GM21526 (cell line): ENCODE measurements around the gene AMDHD2.

ENCODE experiments used
- ATAC-seq: cut with Tn5 transposase; IDR thresholded peaks from one replicate; pipeline ENCODE4 v1.9.1; 2021; ENCODE audit warnings: moderate library complexity; ENCODE audit not compliant: unreplicated experiment, low FRiP score

AMDHD2 gene

GRCh38 chr16:2498531-2499253 lies 21.5 kb upstream of the AMDHD2 start:
- ATAC-seq = no peak

DNA sequence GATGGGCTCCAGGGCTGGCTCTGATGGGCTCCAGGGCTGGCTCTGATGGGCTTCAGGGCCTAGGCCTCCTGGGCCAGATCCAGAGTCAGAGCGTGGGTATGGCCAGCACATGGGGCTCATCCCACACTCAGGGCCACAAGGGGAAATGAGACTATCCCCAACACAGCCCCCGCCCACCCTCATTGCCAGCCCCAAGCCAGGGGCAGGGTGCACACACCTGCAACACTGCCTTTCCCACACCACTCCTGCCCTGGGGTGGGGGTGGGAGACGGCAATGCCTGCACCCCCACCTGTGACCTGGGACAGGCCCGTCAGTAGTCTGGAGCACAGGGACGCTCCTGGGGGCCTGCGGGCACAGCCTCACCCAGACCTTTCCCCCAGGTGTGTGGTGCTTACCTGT lies 20.7 kb upstream of the AMDHD2 start:
- ATAC-seq = no peak

- ATAC-seq = no peak
These were observed 20.2 kb upstream of the AMDHD2 start for GRCh38 chr16:2499890-2500429.

GRCh38 chr16:2500430-2500917 lies 19.7 kb upstream of the AMDHD2 start:
- ATAC-seq = no peak

GRCh38 chr16:2500918-2501750 lies 19.0 kb upstream of the AMDHD2 start:
- no peak for ATAC-seq

- ATAC-seq = no peak
These were observed 17.9 kb upstream of the AMDHD2 start for GRCh38 chr16:2501946-2502895.

DNA sequence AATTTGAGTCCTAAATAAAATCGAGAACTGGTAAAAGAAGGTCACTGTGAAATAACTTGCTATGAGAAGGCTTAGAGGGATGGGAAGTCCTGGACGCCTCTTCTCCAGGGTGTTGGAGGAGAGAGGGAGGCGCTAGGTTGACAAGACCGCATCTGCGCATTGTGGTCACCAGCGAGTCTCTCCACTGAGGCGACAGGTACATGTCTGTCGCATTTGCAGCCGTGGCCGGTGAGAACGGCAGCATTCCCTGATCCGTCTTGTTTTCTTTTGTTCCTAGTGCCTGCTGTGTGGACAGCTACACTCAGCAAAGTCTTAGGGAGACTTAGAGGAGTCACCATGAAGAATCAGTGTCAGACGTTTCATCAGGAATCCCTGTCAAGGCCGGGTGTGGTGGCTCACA lies 14.5 kb upstream of the AMDHD2 start:
- no peak for ATAC-seq

DNA sequence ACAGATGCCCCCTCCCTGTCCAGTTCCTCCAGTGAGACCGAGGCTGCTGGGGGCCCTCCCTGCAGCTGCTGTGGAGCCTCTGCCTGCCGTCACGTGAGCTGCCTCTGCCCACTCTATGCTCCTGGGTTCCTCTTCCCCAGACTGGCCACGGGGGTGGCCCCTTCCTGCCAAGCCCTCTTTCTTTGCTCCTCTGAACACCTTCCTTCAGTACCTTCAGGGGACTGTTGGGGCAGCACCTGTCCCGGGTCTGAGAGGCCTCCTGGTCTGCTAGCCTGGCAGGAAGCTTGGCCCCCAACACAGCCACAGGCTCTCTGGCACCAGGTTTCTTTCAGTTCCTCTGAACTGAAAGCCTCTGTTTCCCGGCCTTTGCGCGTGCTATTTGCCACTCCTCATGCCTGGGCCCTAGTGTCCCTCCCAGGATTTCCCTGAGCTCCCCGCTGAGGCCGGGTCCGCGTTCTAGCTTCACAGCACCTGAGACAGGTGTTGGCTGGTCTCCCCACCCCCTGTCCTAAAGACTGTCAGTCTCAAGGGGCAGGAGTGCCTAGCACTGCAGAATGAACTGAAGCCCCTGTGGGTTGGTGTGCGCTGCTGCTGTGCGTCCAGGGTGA lies 13.0 kb upstream of the AMDHD2 start:
- ATAC-seq = no peak

DNA sequence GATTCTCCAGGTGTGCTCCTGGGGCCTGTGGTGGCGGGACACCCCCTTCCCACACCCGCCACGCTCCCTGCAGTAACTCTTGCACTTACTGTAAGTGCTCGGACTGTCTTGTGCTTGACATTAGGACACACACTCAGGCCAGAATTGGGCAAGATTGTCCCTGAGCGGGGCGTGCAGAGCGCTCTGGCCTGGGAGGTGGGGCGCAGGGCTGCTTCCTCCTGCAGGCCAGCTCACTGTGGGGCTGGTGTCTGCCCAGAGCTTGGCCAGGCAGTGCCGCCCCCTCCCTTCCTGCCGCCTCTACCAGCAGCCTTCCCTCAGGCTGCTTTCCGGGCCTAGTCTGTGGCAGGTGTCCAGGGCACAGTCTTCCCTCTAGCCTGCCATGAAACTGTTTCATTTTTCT lies 12.5 kb upstream of the AMDHD2 start:
- ATAC-seq = no peak

- ATAC-seq = no peak
These were observed 11.3 kb upstream of the AMDHD2 start for GRCh38 chr16:2508722-2509400.

DNA sequence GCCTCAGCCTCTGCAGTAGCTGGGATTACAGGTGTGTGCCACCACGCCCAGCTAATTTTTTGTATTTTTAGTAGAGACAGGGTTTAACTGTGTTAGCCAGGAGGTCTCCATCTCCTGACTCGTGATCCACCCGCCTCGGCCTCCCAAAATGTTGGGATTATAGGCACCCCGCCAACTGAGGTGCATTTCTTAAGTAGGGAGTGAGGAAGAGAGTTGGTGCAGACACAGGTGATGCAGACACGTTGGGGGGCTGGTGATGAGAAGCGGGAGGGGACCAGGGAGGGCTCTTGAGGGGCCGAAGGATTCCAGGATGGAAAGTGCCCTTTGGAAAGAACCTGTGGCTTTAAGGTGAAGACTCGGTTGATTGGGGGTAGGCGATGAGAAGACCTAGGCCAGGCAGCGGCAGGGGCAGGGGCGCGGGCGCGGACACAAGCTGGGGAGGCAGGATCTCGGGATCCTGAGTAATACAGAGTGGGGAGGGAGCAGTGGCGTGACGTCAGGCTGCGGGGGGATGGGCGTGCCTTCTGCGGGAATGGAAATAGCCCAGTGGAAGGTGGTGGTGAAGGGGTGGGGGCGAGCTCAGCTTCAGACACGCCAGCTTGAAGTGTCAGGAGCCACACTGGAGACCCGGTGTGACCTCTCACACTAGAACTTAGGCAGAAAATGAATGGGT lies 8.9 kb upstream of the AMDHD2 start:
- ATAC-seq = no peak

DNA sequence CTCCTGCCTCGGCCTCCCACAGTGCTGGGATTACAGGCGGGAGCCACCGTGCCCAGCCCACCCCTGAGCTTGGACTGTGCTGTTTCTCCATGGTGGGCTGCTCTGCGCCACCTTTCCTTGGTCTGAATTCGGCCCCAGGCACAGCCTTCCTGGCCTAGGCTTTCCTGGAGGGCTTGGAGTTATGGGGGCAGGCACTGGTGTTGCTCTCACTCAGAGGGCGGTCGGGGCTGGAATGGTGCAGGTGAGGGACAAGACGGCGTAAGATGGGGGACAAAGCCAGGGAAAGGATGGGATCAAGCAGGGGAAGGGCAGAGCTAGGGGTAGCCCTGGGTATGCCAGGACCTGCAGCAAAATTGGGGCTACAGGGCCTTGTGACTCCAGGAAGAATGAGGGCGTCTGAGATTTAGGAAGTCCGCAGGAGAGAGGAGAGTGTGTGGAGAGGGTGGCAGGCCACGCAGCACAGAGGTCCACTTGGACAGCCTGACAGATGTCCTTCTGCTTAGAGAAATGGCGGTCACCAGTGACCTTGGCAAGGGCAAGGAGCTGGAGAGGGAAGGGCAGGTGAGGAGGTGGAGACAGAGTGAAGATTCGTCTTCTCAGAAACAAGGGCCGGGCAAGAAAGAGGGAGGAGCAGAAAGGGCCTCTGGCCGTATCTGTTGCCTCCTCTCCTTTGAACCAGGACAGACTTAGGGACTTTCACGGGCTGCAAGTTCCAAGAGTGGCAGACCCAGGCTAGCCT lies 8.0 kb upstream of the AMDHD2 start:
- no peak for ATAC-seq

- ATAC-seq = no peak
These were observed 7.3 kb upstream of the AMDHD2 start for GRCh38 chr16:2512735-2513404.

- ATAC-seq = peak; percentile 57
These were observed 6.5 kb upstream of the AMDHD2 start, which contains the start of gene ATP6V0C for GRCh38 chr16:2513405-2514332. ATP6V0C (plus strand) TSS chr16:2513952; CDS start chr16:2514104, 152 bp downstream.

GRCh38 chr16:2514333-2515179 lies 5.6 kb upstream of the AMDHD2 start:
- no peak for ATAC-seq
